Spleen (tissue), 7 donors: ENCODE data around the gene GADL1.

Source experiments
- POLR2A ChIP-seq, 3 donors: fragments of 450-650 bp; IDR thresholded peaks; one replicate each; pipeline ENCODE4 v1.5.1; 2017; ENCODE audit warnings: antibody characterized with exemption in 3 of 3, mild to moderate bottlenecking in 1 of 3
- POLR2AphosphoS5 ChIP-seq, 3 donors: sonication (generic); formaldehyde crosslinking; IDR thresholded peaks; one replicate each; pipeline ENCODE4 v1.5.1; 2017; ENCODE audit warnings: antibody characterized with exemption in 3 of 3
- TF ChIP-seq, protein P1 (sequence below), 11 experiments: fragments of 200-600 bp in 7 of 11; fragments of 450-650 bp in 4 of 11; sonication (generic) in 4 of 11; IDR thresholded peaks in 8 of 11; conservative IDR thresholded peaks in 3 of 11; 1 replicate in 7 of 11; 2 replicates in 4 of 11; pipeline versions ENCODE4 v1.4.0 to v1.8.0; 2016 to 2021; ENCODE audit warnings: antibody characterized with exemption in 11 of 11, inconsistent platforms in 4 of 11, mild to moderate bottlenecking in 1 of 11
- donor health status: DM: no; HTN: no; CAD: no; lungs with moderate emphysema.
- donor health status: DM: no; HTN: no; CAD: no.
- donor health status: DM: no; HTN: no; CAD: no.

DNA sequence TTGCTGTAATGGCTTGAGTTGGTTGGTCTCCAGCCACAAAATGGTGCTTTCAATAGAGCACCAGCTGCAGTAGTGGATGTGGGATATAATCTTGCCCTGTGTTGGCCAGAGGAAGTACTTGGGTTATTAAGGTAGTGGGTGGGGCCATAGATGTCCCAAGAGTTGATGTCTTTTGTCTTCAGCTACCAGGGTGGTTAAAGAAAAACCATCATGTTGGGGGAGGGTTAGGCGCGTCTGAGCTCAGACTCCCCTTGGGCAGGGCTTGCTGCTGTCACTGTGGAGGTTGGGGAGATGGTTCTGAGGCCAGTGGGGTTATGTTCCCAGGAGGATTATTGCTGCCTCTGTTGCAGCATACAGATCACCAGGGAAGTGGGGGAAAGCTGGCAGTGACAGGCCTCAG is 46.9 kb upstream of the GADL1 start:
- TF ChIP-seq, protein P1, sequence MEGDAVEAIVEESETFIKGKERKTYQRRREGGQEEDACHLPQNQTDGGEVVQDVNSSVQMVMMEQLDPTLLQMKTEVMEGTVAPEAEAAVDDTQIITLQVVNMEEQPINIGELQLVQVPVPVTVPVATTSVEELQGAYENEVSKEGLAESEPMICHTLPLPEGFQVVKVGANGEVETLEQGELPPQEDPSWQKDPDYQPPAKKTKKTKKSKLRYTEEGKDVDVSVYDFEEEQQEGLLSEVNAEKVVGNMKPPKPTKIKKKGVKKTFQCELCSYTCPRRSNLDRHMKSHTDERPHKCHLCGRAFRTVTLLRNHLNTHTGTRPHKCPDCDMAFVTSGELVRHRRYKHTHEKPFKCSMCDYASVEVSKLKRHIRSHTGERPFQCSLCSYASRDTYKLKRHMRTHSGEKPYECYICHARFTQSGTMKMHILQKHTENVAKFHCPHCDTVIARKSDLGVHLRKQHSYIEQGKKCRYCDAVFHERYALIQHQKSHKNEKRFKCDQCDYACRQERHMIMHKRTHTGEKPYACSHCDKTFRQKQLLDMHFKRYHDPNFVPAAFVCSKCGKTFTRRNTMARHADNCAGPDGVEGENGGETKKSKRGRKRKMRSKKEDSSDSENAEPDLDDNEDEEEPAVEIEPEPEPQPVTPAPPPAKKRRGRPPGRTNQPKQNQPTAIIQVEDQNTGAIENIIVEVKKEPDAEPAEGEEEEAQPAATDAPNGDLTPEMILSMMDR (IDR thresholded peaks at IDR 0.05 in 8 of 11, conservative IDR thresholded peaks at IDR 0.05 in 3 of 11): no peak
- TF ChIP-seq POLR2AphosphoS5 (IDR thresholded peaks at IDR 0.05): no peak
- no peak for TF ChIP-seq POLR2A (IDR thresholded peaks at IDR 0.05)
